Neuron (in vitro differentiated cells): ENCODE results near the gene WDR90.
A peak's percentile ranks its signal among the peaks of the same experiment; 100 is the strongest.

Experiments
- H2AFZ ChIP-seq: one replicate; pipeline ENCODE4 v1.6.1; 2013; ENCODE audit warnings: low read depth, mild to moderate bottlenecking, inconsistent platforms, low read length, moderate library complexity
- H3K27me3 ChIP-seq: one replicate; pipeline ENCODE4 v1.6.1; 2013; ENCODE audit warnings: low read length; ENCODE audit not compliant: insufficient read depth
- H3K36me3 ChIP-seq: one replicate; pipeline ENCODE4 v1.6.1; 2013; ENCODE audit warnings: low read length; ENCODE audit not compliant: insufficient read depth
- H3K4me1 ChIP-seq: one replicate; pipeline ENCODE4 v1.6.1; 2013; ENCODE audit warnings: low read length; ENCODE audit not compliant: insufficient read depth
- H3K4me3 ChIP-seq: 2 replicates; pipeline ENCODE4 v1.5.1; 2013; ENCODE audit warnings: mild to moderate bottlenecking, low read length, moderate library complexity
- H3K9me3 ChIP-seq: one replicate; pipeline ENCODE4 v1.6.1; 2013; ENCODE audit warnings: low read length

The WDR90 gene

DNA sequence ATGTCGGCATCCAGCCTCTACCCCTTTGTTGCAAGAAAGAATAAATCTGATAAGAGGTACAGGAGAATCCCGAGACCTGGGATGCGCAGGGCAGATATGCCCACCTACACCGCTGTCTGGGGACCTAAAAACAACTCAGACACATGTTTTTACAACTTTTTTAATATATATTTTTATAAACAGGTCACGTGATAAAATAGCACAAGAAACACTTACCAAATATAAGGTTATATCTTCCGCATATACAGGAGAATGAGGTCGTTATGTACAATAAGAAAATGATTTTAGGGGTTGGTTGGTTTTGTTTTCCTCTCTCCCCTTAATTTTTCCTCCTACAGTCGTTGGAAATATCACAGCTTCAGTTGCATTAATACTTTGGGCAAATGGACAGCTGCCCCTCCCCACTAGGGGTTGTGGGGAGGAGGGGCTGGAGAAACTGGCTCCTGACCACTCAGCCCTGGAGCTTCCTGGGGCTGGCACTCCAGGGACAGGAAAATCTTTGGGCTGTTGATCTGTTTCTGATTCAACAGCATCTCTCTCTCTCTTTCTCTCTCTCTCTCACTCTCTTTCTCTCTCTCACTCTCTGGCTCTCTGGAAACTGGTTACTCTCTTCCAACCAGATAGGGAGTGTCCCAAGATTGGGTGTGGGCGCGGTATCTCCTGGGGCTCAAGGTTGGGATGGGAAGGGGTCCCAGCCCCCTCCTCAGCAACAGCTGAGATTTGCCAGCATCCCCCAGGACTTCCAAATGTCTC, 43.4 kb downstream of the WDR90 start:
- peaks cover 8% of the 10 kb centered on the region for H3K36me3 ChIP-seq
- H3K4me3 ChIP-seq: no peak overlapping the region
- peaks cover 7% of the 10 kb centered on the region for H3K4me1 ChIP-seq
- H2AFZ ChIP-seq: no peak overlapping the region
- no peaks in the 10 kb centered on the region for H3K9me3 ChIP-seq
- no peaks in the 10 kb centered on the region for H3K27me3 ChIP-seq

DNA sequence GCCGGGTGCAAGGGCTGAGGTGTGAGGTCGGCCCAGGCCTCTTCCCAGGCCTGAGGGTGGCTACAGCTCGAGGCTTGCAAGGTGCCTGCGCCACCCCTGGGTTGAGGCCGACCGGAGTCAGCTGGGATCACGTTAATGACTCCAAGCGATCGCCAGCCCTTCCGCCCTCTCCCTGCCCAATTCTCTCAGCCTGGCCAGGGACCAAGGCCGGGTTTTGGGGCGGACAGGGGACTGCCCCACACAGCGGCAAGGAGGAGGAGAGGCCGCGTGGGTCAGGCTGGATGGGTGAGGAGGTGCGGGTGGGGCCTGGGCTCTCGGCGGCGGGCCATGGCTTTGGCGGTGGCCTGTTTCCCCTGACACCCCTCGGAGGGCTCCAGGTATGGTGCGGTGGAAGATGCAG, 44.2 kb downstream of the WDR90 start:
- Histone ChIP-seq H3K4me3 (no peak overlapping the region), H3K27me3 (no peaks in the 10 kb centered on the region), H3K9me3 (no peaks in the 10 kb centered on the region), H3K4me1 (peaks cover 7% of the 10 kb centered on the region), H2AFZ (no peak overlapping the region), H3K36me3 (peaks cover 3% of the 10 kb centered on the region)

DNA sequence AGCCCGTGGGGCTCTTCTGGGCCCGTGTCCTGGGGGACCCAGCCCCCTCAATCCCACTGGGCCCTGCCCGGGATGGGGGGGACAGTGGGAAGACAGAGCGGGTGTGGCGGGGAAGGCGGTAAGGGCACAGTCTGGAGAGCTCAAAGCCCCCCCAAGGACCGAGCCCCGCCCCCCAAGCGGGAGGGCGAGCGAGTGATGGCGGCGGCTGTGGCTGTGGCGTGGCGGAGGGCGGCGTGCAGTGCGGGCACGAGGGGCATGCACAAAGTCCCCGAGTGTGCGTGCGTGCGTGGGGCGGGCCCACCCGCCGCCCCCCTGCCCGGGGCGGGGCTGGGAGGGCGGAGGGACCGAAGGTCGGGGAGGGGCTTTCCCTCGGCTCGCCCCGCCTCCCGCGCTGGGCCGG, 44.6 kb downstream of the WDR90 start:
- no peaks in the 10 kb centered on the region for H3K9me3 ChIP-seq
- H3K36me3 ChIP-seq: peaks cover 3% of the 10 kb centered on the region
- H3K27me3 ChIP-seq: no peaks in the 10 kb centered on the region
- peaks cover 7% of the 10 kb centered on the region for H3K4me1 ChIP-seq
- no peak overlapping the region for H3K4me3 ChIP-seq
- H2AFZ ChIP-seq: no peak overlapping the region

DNA sequence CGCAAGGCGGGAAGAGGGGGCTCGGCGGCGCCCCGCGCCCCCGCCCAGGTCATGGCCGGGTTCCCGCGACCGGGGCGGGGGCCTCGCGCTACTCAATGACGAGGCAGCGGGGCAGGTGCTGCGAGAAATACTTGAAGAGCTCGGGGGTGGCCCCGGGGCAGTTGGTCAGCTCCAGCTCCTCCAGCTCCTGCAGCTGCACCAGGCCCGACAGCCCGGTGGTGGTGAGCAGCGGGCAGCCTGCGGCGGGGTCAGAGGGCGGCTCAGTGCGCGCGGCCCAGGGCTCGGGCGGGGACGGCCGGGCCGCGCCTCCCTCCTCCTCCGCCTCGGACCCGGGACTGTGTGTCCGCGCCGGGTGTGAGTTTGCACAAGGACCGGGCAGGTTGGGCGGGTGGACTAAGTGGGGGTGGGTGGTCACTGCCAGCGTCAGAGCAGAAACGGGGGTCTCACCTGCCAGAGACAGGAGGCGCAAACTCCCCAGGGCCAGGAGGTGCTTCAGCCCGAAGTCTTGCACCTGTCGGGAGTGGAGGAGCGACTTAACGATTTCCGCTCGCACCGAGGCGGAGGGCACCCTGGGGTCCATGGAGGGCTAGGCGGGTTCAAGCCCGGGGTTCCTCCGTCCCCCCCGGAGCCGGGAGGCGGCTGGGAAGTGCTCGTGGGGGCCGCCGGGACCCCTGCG, 45.2 kb downstream of the WDR90 start:
- Histone ChIP-seq H3K36me3 (peaks cover 3% of the 10 kb centered on the region), H2AFZ (no peak overlapping the region), H3K9me3 (no peaks in the 10 kb centered on the region), H3K4me1 (peaks cover 4% of the 10 kb centered on the region), H3K27me3 (no peaks in the 10 kb centered on the region), H3K4me3 (no peak overlapping the region)

DNA sequence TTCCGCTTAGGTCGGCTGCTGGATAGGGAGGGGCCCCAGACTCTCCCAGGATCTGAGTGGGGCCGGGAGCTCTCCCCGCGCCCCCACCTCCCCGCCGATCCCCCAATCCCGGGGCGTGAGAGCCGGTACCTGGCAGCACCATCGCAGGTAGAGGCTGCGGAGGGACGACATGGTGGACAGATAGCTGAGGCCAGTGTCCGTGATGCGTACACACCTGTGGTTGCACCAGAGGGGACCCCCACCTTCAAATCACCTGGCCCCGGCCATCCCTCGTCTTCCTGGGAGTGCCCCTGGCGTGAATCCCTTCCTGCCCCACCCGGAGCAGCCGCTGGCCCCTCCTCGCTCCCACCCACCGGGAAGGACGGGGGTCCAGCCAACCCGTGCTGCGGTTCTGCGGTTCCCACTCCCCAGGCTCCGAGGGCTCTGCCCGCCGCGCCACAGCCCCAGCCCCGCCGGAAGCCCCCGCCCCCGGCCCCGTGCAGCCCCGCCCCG, 45.7 kb downstream of the WDR90 start:
- no peak overlapping the region for H3K4me3 ChIP-seq
- no peak overlapping the region for H2AFZ ChIP-seq
- no peaks in the 10 kb centered on the region for H3K27me3 ChIP-seq
- H3K9me3 ChIP-seq: no peaks in the 10 kb centered on the region
- no peaks in the 10 kb centered on the region for H3K4me1 ChIP-seq
- H3K36me3 ChIP-seq: peaks cover 3% of the 10 kb centered on the region

DNA sequence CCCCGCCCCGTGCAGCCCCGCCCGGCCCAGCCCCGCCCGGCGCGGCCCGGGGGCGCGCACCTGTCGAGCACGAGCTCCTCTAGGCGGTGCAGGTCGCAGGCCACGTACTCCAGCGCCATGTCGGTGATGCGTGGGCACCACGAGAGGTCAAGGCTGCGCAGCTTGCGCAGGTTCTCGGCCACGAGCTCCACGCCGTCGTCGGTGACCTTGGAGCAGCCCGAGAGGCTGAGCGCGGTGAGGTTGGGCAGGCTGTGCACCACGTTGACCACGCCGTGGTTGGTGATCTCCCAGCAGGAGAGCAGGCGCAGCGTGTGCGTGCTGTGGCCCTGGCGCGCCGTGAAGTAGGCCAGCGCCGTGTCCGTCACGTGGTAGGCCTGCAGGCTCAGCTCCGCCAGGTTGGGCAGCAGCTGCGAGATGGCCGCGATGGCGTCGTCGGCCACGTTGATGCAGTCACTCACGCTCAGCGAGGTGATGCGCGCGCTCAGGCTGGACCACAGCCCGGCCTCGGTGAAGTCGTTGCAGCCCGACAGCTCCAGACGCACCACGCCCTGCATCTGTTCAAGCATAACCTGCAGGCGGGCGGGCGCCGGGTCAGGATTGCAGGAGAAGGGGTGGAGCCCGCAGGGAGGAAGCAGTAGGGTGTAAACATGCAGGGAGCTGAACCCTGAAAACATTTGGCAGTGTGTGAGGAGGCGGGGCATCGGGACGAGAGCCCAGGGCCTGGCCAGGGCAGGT, 46.4 kb downstream of the WDR90 start:
- peaks cover 2% of the 10 kb centered on the region for H3K4me1 ChIP-seq
- H3K9me3 ChIP-seq: no peaks in the 10 kb centered on the region
- H3K36me3 ChIP-seq: peaks cover 3% of the 10 kb centered on the region
- no peak overlapping the region for H2AFZ ChIP-seq
- no peaks in the 10 kb centered on the region for H3K27me3 ChIP-seq
- no peak overlapping the region for H3K4me3 ChIP-seq

DNA sequence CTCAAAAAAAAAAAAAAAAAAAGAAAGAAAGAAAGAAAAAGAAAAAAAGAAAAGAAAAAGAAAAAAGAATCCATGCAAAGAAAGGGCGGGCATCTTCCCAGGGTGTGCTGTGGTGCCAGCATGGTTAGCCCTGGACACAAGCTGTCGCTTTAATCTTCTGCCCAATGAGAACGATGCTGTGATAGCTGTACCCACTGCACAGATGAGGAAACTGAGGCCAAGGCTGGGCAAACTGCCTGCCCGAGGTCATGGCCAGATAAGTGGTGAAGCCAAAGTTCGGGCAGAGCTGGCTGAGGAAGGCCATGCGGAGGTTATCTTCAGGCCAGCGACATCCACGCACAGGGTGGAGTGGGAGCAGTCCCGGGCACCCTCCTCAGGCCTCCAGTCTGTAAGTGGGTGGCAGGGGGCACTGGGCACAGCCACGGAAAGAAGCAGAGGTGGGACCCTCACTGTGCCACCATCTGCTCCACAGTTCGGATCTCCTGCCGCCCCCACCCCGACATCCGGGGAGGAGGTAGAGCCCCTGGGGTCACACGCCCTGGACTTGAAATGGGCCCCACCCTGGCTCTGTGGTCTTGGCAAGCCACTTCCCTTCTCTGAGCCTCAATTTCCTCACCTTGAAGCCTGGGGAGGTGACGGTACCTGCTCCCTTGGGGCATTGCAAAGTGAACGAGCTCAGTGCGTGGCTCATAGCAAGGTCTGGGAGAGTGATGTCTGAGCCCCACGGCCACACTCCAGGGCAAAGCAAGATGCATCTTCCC, 49.9 kb downstream of the WDR90 start:
- Histone ChIP-seq H3K9me3 (no peaks in the 10 kb centered on the region), H3K4me3 (no peak overlapping the region), H3K36me3 (peaks cover 3% of the 10 kb centered on the region), H2AFZ (no peak overlapping the region), H3K27me3 (no peaks in the 10 kb centered on the region), H3K4me1 (peaks cover 15% of the 10 kb centered on the region)

DNA sequence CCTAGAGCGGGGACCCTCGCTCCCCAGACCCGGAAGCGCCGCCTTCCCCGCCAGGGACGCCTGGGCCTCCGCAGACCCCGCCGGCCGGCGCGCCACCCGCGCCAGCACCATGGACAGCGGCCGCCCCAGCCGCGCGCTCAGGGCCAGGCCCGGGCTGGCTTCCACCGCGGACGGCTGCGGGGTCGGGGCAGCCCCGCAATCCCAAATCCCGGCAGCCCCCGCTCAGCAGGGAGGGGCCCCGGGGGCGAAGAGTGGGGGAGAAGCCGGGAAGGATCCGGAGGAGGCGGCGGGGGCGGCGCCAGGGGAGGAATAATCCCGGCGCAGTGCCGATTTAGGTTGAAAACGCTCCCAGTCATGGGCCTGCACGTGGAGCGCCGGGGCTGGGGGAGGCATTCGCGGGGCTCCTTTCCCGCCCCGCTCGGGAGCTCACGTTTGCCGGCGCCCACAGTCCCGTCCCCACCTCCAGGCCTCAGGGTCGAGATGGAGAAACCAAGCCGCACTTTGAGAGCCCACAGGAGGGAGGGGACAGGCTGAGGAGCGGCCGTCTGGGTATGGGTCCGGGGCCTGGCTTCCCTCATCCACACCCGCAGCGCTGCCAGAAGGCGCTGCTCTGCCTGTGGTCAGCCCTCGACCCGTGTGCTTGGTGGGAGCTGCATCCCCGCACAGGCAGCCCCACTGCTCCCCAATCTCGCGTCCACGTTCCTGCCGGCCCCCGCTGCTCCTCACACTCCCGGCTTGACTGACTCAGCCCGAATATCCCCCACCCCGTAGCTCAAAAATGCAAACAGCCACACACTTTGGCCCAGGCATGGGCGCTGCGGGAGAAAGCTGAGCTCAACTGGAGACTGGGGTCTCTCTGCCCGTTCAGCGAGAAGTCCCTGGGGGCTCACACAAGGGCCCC, 51.8 kb downstream of the WDR90 start:
- Histone ChIP-seq H3K4me3 (peak overlapping the region; percentile 4), H3K4me1 (peaks cover 24% of the 10 kb centered on the region), H3K9me3 (no peaks in the 10 kb centered on the region), H3K36me3 (peaks cover 3% of the 10 kb centered on the region), H2AFZ (no peak overlapping the region), H3K27me3 (no peaks in the 10 kb centered on the region)

DNA sequence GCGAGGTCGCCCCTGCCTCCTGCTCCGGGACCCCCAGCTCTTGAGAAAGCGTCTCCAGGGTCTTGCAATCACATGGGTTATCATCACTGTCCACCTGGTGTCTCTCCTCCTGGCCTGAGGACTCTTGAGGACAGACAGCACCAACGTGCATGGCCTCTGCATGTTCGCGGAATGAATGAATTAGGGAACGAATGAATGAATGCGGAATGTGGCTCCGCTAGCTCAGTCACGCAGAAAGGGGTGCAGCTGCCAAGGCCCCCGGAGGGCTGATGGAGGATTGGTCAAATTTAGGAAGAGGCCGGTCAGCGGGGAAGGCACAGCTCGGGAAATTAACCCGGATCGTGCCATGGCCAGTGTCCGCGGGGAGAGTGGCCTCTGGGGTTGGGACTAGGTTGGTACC, 53.2 kb downstream of the WDR90 start:
- no peak overlapping the region for H3K4me3 ChIP-seq
- no peaks in the 10 kb centered on the region for H3K36me3 ChIP-seq
- no peak overlapping the region for H2AFZ ChIP-seq
- H3K9me3 ChIP-seq: no peaks in the 10 kb centered on the region
- H3K27me3 ChIP-seq: no peaks in the 10 kb centered on the region
- H3K4me1 ChIP-seq: peaks cover 36% of the 10 kb centered on the region

DNA sequence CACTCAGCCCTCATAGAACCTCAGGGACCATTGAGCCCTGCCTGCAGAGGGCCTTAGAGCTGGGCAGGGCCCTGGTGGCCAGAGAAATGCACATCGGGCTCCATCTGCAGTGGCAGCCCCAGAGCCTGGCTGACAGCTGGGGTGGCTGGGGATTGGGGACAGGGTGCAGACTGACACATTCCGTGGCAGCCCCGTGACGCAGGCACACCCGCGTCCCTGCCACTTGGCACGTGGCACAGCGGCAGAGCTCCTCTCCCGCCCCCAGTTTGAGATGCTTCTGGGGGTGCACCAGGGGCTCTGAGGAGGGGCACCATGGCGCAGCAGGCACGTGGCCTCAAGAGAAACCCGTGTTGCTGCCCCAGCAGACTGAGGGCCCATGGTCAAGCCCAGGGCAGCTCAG, 54.2 kb downstream of the WDR90 start:
- Histone ChIP-seq H3K9me3 (no peaks in the 10 kb centered on the region), H2AFZ (no peak overlapping the region), H3K27me3 (no peaks in the 10 kb centered on the region), H3K4me1 (peaks cover 39% of the 10 kb centered on the region), H3K36me3 (no peaks in the 10 kb centered on the region), H3K4me3 (no peak overlapping the region)

DNA sequence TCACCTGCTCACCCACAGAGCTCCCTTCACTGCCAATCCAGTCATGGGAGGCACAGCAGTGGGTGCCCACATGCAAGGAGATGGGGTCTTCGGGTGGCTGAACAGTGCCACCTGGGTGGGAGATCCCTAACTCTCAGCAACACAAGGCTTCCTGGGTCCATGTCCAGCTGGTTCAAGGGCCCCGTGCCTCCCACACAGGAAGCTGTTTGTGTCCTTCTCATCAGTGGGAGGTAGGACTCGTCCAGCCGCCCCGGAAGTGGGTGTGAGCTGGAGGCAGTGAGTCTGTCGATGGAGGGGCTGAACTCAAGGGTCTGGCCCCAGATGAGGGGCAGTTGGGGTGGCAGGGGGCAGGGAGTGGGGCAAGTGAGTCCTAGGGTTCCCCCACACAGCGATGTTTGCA, 54.9 kb downstream of the WDR90 start:
- H3K27me3 ChIP-seq: no peaks in the 10 kb centered on the region
- H3K4me3 ChIP-seq: peak overlapping the region; percentile 59
- no peaks in the 10 kb centered on the region for H3K9me3 ChIP-seq
- H3K36me3 ChIP-seq: no peaks in the 10 kb centered on the region
- peaks cover 46% of the 10 kb centered on the region for H3K4me1 ChIP-seq
- H2AFZ ChIP-seq: no peak overlapping the region
